Measurements from ENCODE around the gene PHF2. TPM values are rescaled to one million over a fixed set of nuclear protein-coding genes. Genes with fewer than 3 reads are reported as not detected.

PHF2 gene
- total and polyA plus RNA-seq, 9 of the 15 experiments (the other 6 are each of a cell fraction or from before 2014, with no cell fraction given), result 0.37 to 14.4 (median 8.1) TPM

GRCh38 chr9:93576258-93577077 is at the start of gene PHF2 (continued):
- TF ChIP-seq ZBTB40 (IDR thresholded peaks at IDR 0.05) (no peak), ZBTB40 (CRISPR knock-in tag; IDR thresholded peaks at IDR 0.05) (no peak), RB1 (IDR thresholded peaks at IDR 0.05; ENCODE audit: low read depth) (peak; percentile 31; the same call in 1 of the 2 replicates), ZNF124 (CRISPR knock-in tag; IDR thresholded peaks at IDR 0.05) (no peak), E2F3 (CRISPR knock-in tag; IDR thresholded peaks at IDR 0.05) (no peak), NCOA6 (IDR thresholded peaks at IDR 0.05) (no peak), GATAD2B (IDR thresholded peaks at IDR 0.05; ENCODE audit: borderline replicate concordance) (peak; percentile 34; the same call in 1 of the 2 replicates), RREB1 (CRISPR knock-in tag; IDR thresholded peaks at IDR 0.05) (no peak), LARP7 (IDR thresholded peaks at IDR 0.05) (no peak), ZBTB33 (CRISPR knock-in tag; IDR thresholded peaks at IDR 0.05) (no peak)
